ENCODE data around the gene ZBTB7C. TPM values are rescaled to one million over a fixed set of nuclear protein-coding genes. Genes with fewer than 3 reads are reported as not detected.

ZBTB7C gene
- total RNA-seq, 2 experiments from 2014 or later, result not detected

DNA sequence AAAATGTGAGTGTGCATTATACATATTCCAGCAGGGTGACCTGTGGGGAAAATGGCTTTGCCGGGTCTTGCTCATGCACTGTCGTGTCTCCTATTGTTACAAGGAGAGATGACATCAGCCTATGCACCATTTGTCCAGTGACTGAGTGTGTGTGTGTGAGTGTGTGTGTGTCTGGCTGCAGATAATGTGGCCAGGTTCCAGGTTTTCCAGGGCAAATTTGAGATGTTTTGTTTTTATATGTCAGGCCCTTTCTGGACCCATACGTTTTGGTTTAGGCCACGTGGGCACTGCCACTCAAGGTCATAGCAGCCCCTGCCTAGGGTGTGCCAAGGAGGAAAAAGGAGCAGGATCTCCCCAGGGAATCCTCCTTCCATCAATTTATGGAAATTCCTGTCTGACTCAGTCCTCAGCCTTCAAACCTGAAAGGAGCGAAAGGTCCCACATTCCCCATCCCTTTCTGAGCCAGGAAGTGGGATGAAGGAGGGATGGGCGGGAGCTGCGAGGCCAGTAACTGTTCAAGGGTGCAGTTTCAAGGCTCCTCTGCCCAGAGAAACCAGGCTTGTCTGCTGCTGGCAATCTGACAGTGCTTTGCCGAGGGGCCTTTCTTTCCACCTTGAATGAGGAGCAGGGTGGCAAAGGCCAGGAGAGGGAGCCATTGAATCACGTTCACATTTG, 385.7 kb downstream of the ZBTB7C start:
- H3K9me3 Mint-ChIP-seq, result no peaks in the 10 kb centered on the region
- no peaks in the 10 kb centered on the region for H3K4me1 Mint-ChIP-seq (ENCODE audit: low read depth)
- peak; percentile 48 for DNase-seq
- ChIA-PET CTCF (interaction anchor here (1.3 to 2.1 kb wide), 4 partner anchors 16 to 253 kb away, joined by 3 to 17 read pairs (median 7); no protein-coding TSS in a partner anchor), POLR2A (no interaction called here)
- H3K4me3 Mint-ChIP-seq, result no peak overlapping the region
- no peak overlapping the region for H3K27ac Mint-ChIP-seq
- no peaks in the 10 kb centered on the region for H3K36me3 Mint-ChIP-seq (ENCODE audit: low read depth)
- no peak for ATAC-seq
- peaks cover 10% of the 10 kb centered on the region for H3K27me3 Mint-ChIP-seq
- intact Hi-C loops (cut with micrococcal nuclease), result no loop called here
- TF ChIP-seq, protein P1, sequence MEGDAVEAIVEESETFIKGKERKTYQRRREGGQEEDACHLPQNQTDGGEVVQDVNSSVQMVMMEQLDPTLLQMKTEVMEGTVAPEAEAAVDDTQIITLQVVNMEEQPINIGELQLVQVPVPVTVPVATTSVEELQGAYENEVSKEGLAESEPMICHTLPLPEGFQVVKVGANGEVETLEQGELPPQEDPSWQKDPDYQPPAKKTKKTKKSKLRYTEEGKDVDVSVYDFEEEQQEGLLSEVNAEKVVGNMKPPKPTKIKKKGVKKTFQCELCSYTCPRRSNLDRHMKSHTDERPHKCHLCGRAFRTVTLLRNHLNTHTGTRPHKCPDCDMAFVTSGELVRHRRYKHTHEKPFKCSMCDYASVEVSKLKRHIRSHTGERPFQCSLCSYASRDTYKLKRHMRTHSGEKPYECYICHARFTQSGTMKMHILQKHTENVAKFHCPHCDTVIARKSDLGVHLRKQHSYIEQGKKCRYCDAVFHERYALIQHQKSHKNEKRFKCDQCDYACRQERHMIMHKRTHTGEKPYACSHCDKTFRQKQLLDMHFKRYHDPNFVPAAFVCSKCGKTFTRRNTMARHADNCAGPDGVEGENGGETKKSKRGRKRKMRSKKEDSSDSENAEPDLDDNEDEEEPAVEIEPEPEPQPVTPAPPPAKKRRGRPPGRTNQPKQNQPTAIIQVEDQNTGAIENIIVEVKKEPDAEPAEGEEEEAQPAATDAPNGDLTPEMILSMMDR (IDR thresholded peaks at IDR 0.05), result no peak

DNA sequence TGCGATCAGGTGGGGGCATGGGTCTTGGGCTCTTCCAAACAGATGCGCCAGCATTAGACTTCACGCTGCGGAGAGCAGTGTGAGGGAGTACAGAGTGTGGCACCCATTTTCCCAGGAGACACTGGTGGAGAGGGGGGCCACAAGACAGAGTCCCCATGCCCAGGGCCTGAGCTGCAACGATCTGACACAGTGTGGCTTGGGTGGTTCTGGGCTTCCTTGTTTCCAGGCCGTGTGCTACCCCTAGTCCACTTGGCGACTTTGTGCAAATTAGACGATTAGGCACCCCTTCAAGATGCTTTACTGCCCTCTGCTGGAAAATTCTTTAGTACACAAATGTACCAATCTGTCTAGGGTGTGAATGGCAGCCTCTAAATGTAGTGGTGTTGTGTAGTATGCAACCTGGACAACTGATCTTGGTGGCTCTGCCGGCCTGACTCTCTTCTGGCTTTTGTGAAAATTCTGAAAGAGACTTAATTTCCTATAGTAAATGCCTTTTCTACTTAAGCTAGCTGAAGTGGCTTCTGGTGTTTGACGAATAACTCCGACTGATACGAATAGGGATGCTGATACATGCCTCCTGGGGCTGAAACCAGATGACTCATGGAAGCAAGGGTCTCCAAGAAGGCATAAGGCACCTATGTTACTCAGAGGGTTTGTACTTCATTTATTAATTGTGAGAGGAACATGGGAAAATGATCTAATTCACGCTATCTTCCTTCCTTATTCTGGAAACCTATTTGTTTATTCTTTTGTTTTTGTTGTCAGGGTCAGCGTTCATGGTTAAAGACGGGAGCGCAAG, 386.5 kb downstream of the ZBTB7C start:
- ChIA-PET CTCF (interaction anchor here (1.0 to 2.1 kb wide), 6 partner anchors 15 to 419 kb away, joined by 3 to 17 read pairs (median 6); no protein-coding TSS in a partner anchor), POLR2A (no interaction called here)
- Mint-ChIP-seq H3K27me3 (peaks cover 11% of the 10 kb centered on the region), H3K4me1 (ENCODE audit: low read depth) (no peaks in the 10 kb centered on the region), H3K4me3 (no peak overlapping the region), H3K9me3 (no peaks in the 10 kb centered on the region), H3K36me3 (ENCODE audit: low read depth) (no peaks in the 10 kb centered on the region), H3K27ac (no peak overlapping the region)
- ATAC-seq (peak; percentile 78), DNase-seq (peak; percentile 12)
- intact Hi-C loops (cut with micrococcal nuclease), result loop anchor here (1.0 kb wide), 1 partner anchor 250 kb away; no protein-coding TSS in a partner anchor
- TF ChIP-seq, protein P1 (IDR thresholded peaks at IDR 0.05), result peak; percentile 70

DNA sequence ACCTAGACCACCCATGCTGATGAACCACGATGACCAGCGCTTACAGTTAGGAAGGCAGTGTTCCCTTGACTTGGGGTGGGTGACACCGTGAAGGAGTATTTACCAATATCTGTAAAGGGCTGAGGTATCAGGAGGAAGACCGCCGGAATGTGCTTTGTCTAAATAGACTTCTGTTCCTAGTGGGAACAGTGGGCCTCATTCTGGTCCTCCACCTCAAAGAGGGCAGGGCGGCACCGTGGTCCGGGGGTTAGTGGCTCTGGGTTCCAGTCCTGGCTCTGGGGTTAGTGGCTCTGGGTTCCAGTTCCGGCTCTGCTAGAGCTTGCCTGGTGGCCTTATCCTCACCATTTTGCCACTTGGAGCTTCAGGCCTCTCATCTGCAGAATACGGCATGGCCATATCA, 387.2 kb downstream of the ZBTB7C start:
- DNase-seq (no peak), ATAC-seq (no peak)
- Mint-ChIP-seq H3K9me3 (no peaks in the 10 kb centered on the region), H3K27ac (no peak overlapping the region), H3K27me3 (peaks cover 14% of the 10 kb centered on the region), H3K4me3 (no peak overlapping the region), H3K36me3 (ENCODE audit: low read depth) (no peaks in the 10 kb centered on the region), H3K4me1 (ENCODE audit: low read depth) (no peaks in the 10 kb centered on the region)
- TF ChIP-seq, protein P1 (IDR thresholded peaks at IDR 0.05), result no peak
- CTCF ChIA-PET, result interaction anchor here (1.0 to 2.1 kb wide), 7 partner anchors 11 to 420 kb away, joined by 3 to 17 read pairs (median 5); no protein-coding TSS in a partner anchor
- intact Hi-C loops (cut with micrococcal nuclease), result loop anchor here (1.0 kb wide), 1 partner anchor 250 kb away; no protein-coding TSS in a partner anchor
- POLR2A ChIA-PET, result no interaction called here

DNA sequence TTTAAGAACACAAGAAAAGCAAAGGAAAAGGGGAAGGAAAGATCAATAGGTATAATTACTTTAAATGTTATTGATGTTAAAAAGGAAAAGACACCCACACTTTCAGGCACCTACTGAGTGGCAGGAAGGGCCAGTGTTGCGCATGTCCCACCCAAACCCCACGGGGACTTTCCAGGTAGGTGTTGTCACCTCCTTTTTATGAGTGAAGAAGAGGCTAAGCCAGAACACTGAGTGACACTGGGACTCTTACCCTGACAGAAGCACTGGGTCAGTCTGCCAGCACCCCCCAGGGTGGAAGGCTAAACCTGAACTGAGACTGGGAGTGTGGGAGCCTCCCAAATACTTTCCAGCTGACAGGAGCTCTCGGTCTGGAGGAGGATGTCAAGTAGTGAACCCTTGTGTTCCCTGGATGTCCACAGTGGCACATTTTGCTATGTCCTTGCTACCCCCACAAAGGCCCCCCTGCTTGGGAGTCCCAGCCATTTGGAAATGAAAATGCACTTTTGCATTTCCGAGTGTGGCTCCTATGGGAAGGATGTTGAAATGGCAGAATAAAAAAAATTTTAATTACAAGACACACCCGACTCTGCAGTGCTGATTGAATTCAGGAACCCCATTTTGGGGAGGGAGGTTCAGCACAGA, 387.8 kb downstream of the ZBTB7C start:
- ATAC-seq (peak; percentile 77), DNase-seq (peak; percentile 39)
- Mint-ChIP-seq H3K27ac (no peak overlapping the region), H3K36me3 (ENCODE audit: low read depth) (no peaks in the 10 kb centered on the region), H3K4me1 (ENCODE audit: low read depth) (no peaks in the 10 kb centered on the region), H3K4me3 (no peak overlapping the region), H3K9me3 (no peaks in the 10 kb centered on the region), H3K27me3 (peaks cover 14% of the 10 kb centered on the region)
- TF ChIP-seq, protein P1 (IDR thresholded peaks at IDR 0.05), result no peak
- POLR2A ChIA-PET, result no interaction called here
- intact Hi-C loops (cut with micrococcal nuclease), result no loop called here
- CTCF ChIA-PET, result interaction anchor here (1.3 to 2.1 kb wide), 4 partner anchors 10 to 251 kb away, joined by 5 to 17 read pairs (median 7); no protein-coding TSS in a partner anchor

All from activated CD8-positive, alpha-beta T cell treated with anti-CD3 and anti-CD28 coated beads for 36 hours (primary cell).